OCI-LY7 (cell line): ENCODE results near the gene TNFAIP3.

Experiments used
- CTCF ChIP-seq: fragments of 200-600 bp; sonication (generic); conservative IDR thresholded peaks from 2 replicates; pipeline ENCODE4 v1.5.1; 2014; ENCODE audit warnings: mild to moderate bottlenecking, antibody characterized with exemption, low read length, moderate library complexity, mixed read lengths
- EZH2phosphoT487 ChIP-seq: fragments of 200-600 bp; sonication (generic); IDR thresholded peaks from 2 replicates; pipeline ENCODE4 v1.6.1; 2018; ENCODE audit warnings: low read depth, borderline replicate concordance, mild to moderate bottlenecking, mixed run types, antibody characterized with exemption, low read length, moderate library complexity, mixed read lengths

GRCh38 chr6:137843211-137843610, 23.8 kb upstream of the TNFAIP3 start:
- no peak for TF ChIP-seq CTCF
- TF ChIP-seq EZH2phosphoT487: no peak
